Right lung (tissue), 5 donors: Measurements from ENCODE around the gene SKA1. TPM values are rescaled to one million over a fixed set of nuclear protein-coding genes. Genes with fewer than 3 reads are reported as not detected.
"Not testable (repeated sequence)": the region's sequence is repeated elsewhere in the genome, so short reads cannot be mapped to it uniquely, and the experiment has no call there.

Experiments used
- DNase-seq, 2 donors: peaks; one replicate each; pipeline ENCODE4 v3.0.0-alpha.2; 2013
- polyA plus RNA-seq, 5 donors: library from polyadenylated mRNA; unstranded; fragments of 120-200 nt; gene quantifications; one replicate each; pipeline versions ENCODE4 v1.2.1 to v1.2.3, GENCODE V29; 2013; ENCODE audit warnings: inconsistent platforms in 1 of 5, low replicate concordance in 1 of 5; ENCODE audit not compliant: insufficient read length in 5 of 5, insufficient read depth in 1 of 5

SKA1 gene
- polyA plus RNA-seq, 5 donors: 5.0 to 18.1 (median 8.2) TPM

GRCh38 chr18:50428531-50429206 lies 53.8 kb downstream of the SKA1 start:
- no peak for DNase-seq

- no peak for DNase-seq
Observed at GRCh38 chr18:50429207-50429948, 54.5 kb downstream of the SKA1 start.

GRCh38 chr18:50432915-50433314 lies 58.1 kb downstream of the SKA1 start:
- DNase-seq: no peak

GRCh38 chr18:50436742-50437141 lies 61.9 kb downstream of the SKA1 start:
- DNase-seq: not testable (repeated sequence)

GRCh38 chr18:50439460-50440015 lies 64.7 kb downstream of the SKA1 start:
- no peak for DNase-seq

GRCh38 chr18:50441016-50441415 lies 66.2 kb downstream of the SKA1 start:
- DNase-seq: no peak

GRCh38 chr18:50441501-50441900 lies 66.7 kb downstream of the SKA1 start:
- DNase-seq: no peak

Other genes starting within 250 kb of the SKA1 start
- 10 to 100 TPM in 4 of 5 donors, 1 to 10 TPM in 1; 7.9 to 13.5 (median 13.0) TPM for gene MYO5B, start 179.9 kb upstream of the SKA1 start, polyA plus RNA-seq
- gene CFAP53, start 108.6 kb upstream of the SKA1 start, polyA plus RNA-seq: 1 to 10 TPM; 2.1 to 7.0 (median 4.5) TPM
- gene MBD1, start 93.5 kb upstream of the SKA1 start, polyA plus RNA-seq: 10 to 100 TPM; 55.5 to 74.0 (median 64.5) TPM
- 10 to 100 TPM; 53.7 to 81.9 (median 61.3) TPM for gene CXXC1, start 87.4 kb upstream of the SKA1 start, polyA plus RNA-seq
- 1 to 10 TPM; 1.2 to 2.1 (median 1.5) TPM for gene MAPK4, start 185.0 kb downstream of the SKA1 start, polyA plus RNA-seq